NB4 (cell line): ENCODE results near the gene RPS25.

Experiments
- CTCF ChIP-seq: IDR thresholded peaks from one replicate; pipeline ENCODE4 v1.5.1; 2012; ENCODE audit warnings: low read depth, low read length
- MAX ChIP-seq: IDR thresholded peaks from 2 replicates; pipeline ENCODE4 v1.6.1; 2011; ENCODE audit warnings: low read depth, low read length
- MYC ChIP-seq: IDR thresholded peaks from 2 replicates; pipeline ENCODE4 v1.6.1; 2011; ENCODE audit warnings: low read depth, low read length

- TF ChIP-seq MAX (no peak), CTCF (no peak), MYC (no peak)
Measured at GRCh38 chr11:119042927-119043326, 24.8 kb upstream of the RPS25 start.
